Breast epithelium (tissue), 4 donors: Measurements from ENCODE around the gene CMTM4. TPM values are rescaled to one million over a fixed set of nuclear protein-coding genes. Genes with fewer than 3 reads are reported as not detected.
A peak's percentile ranks its signal among the peaks of the same experiment; 100 is the strongest.

ENCODE experiments used
- DNase-seq, 2 donors: peaks; one replicate each; pipeline ENCODE4 v3.0.0-alpha.2; 2019; ENCODE audit warnings: low spot score in 2 of 2
- H3K27ac ChIP-seq, 2 donors: fragments of 200-600 bp; sonication (generic) in 1 of 2; one replicate each; pipeline ENCODE4 v1.5.1; 2016 to 2019; ENCODE audit warnings: mild to moderate bottlenecking in 1 of 2
- H3K27me3 ChIP-seq, 2 donors: fragments of 200-600 bp; sonication (generic) in 1 of 2; one replicate each; pipeline versions ENCODE4 v1.5.1 to v1.6.0; 2017 to 2019; ENCODE audit warnings: control low read depth in 1 of 2, mild to moderate bottlenecking in 1 of 2
- H3K36me3 ChIP-seq: fragments of 200-600 bp; one replicate; pipeline ENCODE4 v1.5.1; 2019
- H3K4me1 ChIP-seq, 2 donors: fragments of 200-600 bp; sonication (generic); one replicate each; pipeline ENCODE4 v1.5.1; 2016 to 2019; ENCODE audit warnings: control low read depth in 1 of 2
- H3K4me3 ChIP-seq, 3 donors: fragments of 200-600 bp; sonication (generic); 1 replicate in 2 of 3; 2 replicates in 1 of 3; pipeline ENCODE4 v1.5.1; 2016 to 2019; ENCODE audit warnings: mild to moderate bottlenecking in 3 of 3, moderate library complexity in 2 of 3
- H3K9me3 ChIP-seq, 2 donors: fragments of 200-600 bp; sonication (generic) in 1 of 2; one replicate each; pipeline ENCODE4 v1.5.1; 2016 to 2019; ENCODE audit warnings: control low read depth in 1 of 2
- CTCF ChIP-seq, 3 donors: fragments of 450-650 bp; IDR thresholded peaks; one replicate each; pipeline ENCODE4 v1.5.1; 2016 to 2017; ENCODE audit warnings: antibody characterized with exemption in 3 of 3, mild to moderate bottlenecking in 3 of 3, moderate library complexity in 3 of 3
- POLR2A ChIP-seq: fragments of 450-650 bp; IDR thresholded peaks from one replicate; pipeline ENCODE4 v1.6.1; 2016; ENCODE audit warnings: antibody characterized with exemption, mild to moderate bottlenecking, moderate library complexity
- POLR2AphosphoS5 ChIP-seq, 3 donors: sonication (generic); formaldehyde crosslinking; IDR thresholded peaks; one replicate each; pipeline ENCODE4 v1.6.1; 2017; ENCODE audit warnings: antibody characterized with exemption in 3 of 3
- intact Hi-C: fragments of 100-400 bp; cut with DNase I; formaldehyde crosslinking; loops from one replicate; pipeline ENCODE4 v1.15.1; 2023; ENCODE audit warnings: low total_unique reads
- total RNA-seq, 3 donors: library from RNA; depleted of rRNA; stranded (reverse); fragments of >200 nt; gene quantifications; one replicate each; pipeline ENCODE4 v1.1.0, GENCODE V29; 2016

CMTM4 gene
- total RNA-seq, 3 donors from 2014 or later: 12.5 to 35.4 (median 33.7) TPM

- intact Hi-C loops: no loop called here
- H3K4me1 ChIP-seq: no peaks in the 10 kb centered on the region
- DNase-seq: no peak
- H3K9me3 ChIP-seq: no peaks in the 10 kb centered on the region
- peak overlapping the region in 1 of 2 donors; percentile 35 for H3K27ac ChIP-seq
- peaks cover 7% of the 10 kb centered on the region for H3K36me3 ChIP-seq
- TF ChIP-seq POLR2AphosphoS5 (IDR thresholded peaks at IDR 0.05) (no peak), CTCF (IDR thresholded peaks at IDR 0.05) (peak; percentile 53 to 67 (median 61))
- H3K4me3 ChIP-seq: no peak overlapping the region
- no peaks in the 10 kb centered on the region for H3K27me3 ChIP-seq
These were observed 31.7 kb upstream of the CMTM4 start for GRCh38 chr16:66728117-66728787.

GRCh38 chr16:66720766-66721165, 24.2 kb upstream of the CMTM4 start:
- intact Hi-C loops: no loop called here
- Histone ChIP-seq H3K27me3 (no peaks in the 10 kb centered on the region), H3K4me1 (no peaks in the 10 kb centered on the region), H3K27ac (no peak overlapping the region), H3K4me3 (no peak overlapping the region), H3K36me3 (peaks cover 3% of the 10 kb centered on the region), H3K9me3 (no peaks in the 10 kb centered on the region)
- TF ChIP-seq POLR2A: no peak
- TF ChIP-seq POLR2AphosphoS5 (IDR thresholded peaks at IDR 0.05): no peak
- no peak for TF ChIP-seq CTCF (IDR thresholded peaks at IDR 0.05)
- no peak for DNase-seq

GRCh38 chr16:66719246-66719645, 22.7 kb upstream of the CMTM4 start:
- H3K27ac ChIP-seq: no peak overlapping the region
- no peaks in the 10 kb centered on the region for H3K9me3 ChIP-seq
- intact Hi-C loops: no loop called here
- H3K4me3 ChIP-seq: no peak overlapping the region
- TF ChIP-seq POLR2A (no peak), CTCF (IDR thresholded peaks at IDR 0.05) (no peak), POLR2AphosphoS5 (IDR thresholded peaks at IDR 0.05) (no peak)
- no peaks in the 10 kb centered on the region for H3K4me1 ChIP-seq
- no peaks in the 10 kb centered on the region for H3K27me3 ChIP-seq
- no peak for DNase-seq
- peaks cover under 1% of the 10 kb centered on the region for H3K36me3 ChIP-seq

- no peak for TF ChIP-seq POLR2AphosphoS5 (IDR thresholded peaks at IDR 0.05)
- no peak for TF ChIP-seq CTCF (IDR thresholded peaks at IDR 0.05)
- no peak for TF ChIP-seq POLR2A
- Histone ChIP-seq H3K36me3 (no peaks in the 10 kb centered on the region), H3K27ac (no peak overlapping the region), H3K4me1 (no peaks in the 10 kb centered on the region), H3K4me3 (no peak overlapping the region), H3K27me3 (no peaks in the 10 kb centered on the region), H3K9me3 (no peaks in the 10 kb centered on the region)
- intact Hi-C loops: no loop called here
- DNase-seq: no peak
These were observed 21.2 kb upstream of the CMTM4 start for GRCh38 chr16:66717776-66718175.

- no peaks in the 10 kb centered on the region for H3K27me3 ChIP-seq
- no peaks in the 10 kb centered on the region for H3K4me1 ChIP-seq
- H3K9me3 ChIP-seq: no peaks in the 10 kb centered on the region
- no peak for DNase-seq
- TF ChIP-seq CTCF (IDR thresholded peaks at IDR 0.05): no peak
- no peak for TF ChIP-seq POLR2A
- no peaks in the 10 kb centered on the region for H3K36me3 ChIP-seq
- H3K27ac ChIP-seq: no peak overlapping the region
- no peak overlapping the region for H3K4me3 ChIP-seq
- intact Hi-C loops: no loop called here
These were observed 20.7 kb upstream of the CMTM4 start for GRCh38 chr16:66717112-66717675.
